Transverse colon (tissue), 4 donors: Measurements from ENCODE around the gene FRYL. TPM values are rescaled to one million over a fixed set of nuclear protein-coding genes. Genes with fewer than 3 reads are reported as not detected.

Experiments
- DNase-seq: peaks from one replicate; pipeline ENCODE4 v3.0.0-alpha.2; 2019
- H3K27ac ChIP-seq, 4 donors: fragments of 200-600 bp; sonication (generic); 2 replicates each; pipeline ENCODE4 v1.5.1; 2016 to 2018; ENCODE audit warnings: inconsistent platforms in 4 of 4
- H3K27me3 ChIP-seq: fragments of 200-600 bp; sonication (generic); 2 replicates; pipeline ENCODE4 v1.5.1; 2017; ENCODE audit warnings: inconsistent platforms
- H3K36me3 ChIP-seq, 4 donors: fragments of 200-600 bp; sonication (generic); 2 replicates each; pipeline ENCODE4 v1.5.1; 2017 to 2019; ENCODE audit warnings: inconsistent platforms in 4 of 4
- H3K4me1 ChIP-seq, 4 donors: fragments of 200-600 bp; sonication (generic); 2 replicates each; pipeline ENCODE4 v1.5.1; 2017 to 2020; ENCODE audit warnings: inconsistent platforms in 4 of 4
- H3K4me3 ChIP-seq, 4 donors: fragments of 200-600 bp; sonication (generic); 1 replicate in 1 of 4; 2 replicates in 3 of 4; pipeline versions ENCODE4 v1.5.1 to v1.6.1; 2017 to 2019; ENCODE audit warnings: inconsistent platforms in 4 of 4
- H3K9me3 ChIP-seq, 2 donors: fragments of 200-600 bp; sonication (generic); 2 replicates each; pipeline ENCODE4 v1.5.1; 2017 to 2019; ENCODE audit warnings: inconsistent platforms in 2 of 2
- CTCF ChIP-seq, 5 experiments: fragments of 200-600 bp in 3 of 5; fragments of 450-650 bp in 2 of 5; sonication (generic) in 3 of 5; IDR thresholded peaks; 1 replicate in 2 of 5; 2 replicates in 3 of 5; pipeline ENCODE4 v1.5.1; 2016 to 2017; ENCODE audit warnings: antibody characterized with exemption in 5 of 5, inconsistent platforms in 3 of 5, mild to moderate bottlenecking in 2 of 5, moderate library complexity in 1 of 5
- EP300 ChIP-seq: sonication (generic); formaldehyde crosslinking; IDR thresholded peaks from one replicate; pipeline ENCODE4 v1.6.1; 2017; ENCODE audit warnings: antibody characterized with exemption, low read depth
- POLR2A ChIP-seq: fragments of 450-650 bp; IDR thresholded peaks from one replicate; pipeline ENCODE4 v1.6.1; 2016; ENCODE audit warnings: antibody characterized with exemption, mild to moderate bottlenecking, moderate library complexity
- POLR2AphosphoS5 ChIP-seq, 3 donors: sonication (generic); formaldehyde crosslinking; IDR thresholded peaks; one replicate each; pipeline ENCODE4 v1.6.1; 2016; ENCODE audit warnings: antibody characterized with exemption in 3 of 3
- WGBS, 2 donors: methylation state at CpG; one replicate each; pipeline ENCODE4 v1.1.5; 2018; ENCODE audit warnings: low coverage in 1 of 2; 5-methylcytosine and 5-hydroxymethylcytosine counted together
- in situ Hi-C, 4 donors: fragments of 200-750 bp; cut with MboI; loops; one replicate each; pipeline versions ENCODE4 v1.15.0 to v1.15.1; 2017; ENCODE audit warnings: low sequenced_read_pairs in 3 of 4, low pct_ligation_motif_present in 1 of 4, low pct_unique_long_range_greater_than_20kb in 1 of 4
- intact Hi-C: fragments of 100-400 bp; cut with DNase I; formaldehyde crosslinking; loops from one replicate; pipeline ENCODE4 v1.15.1; 2023; ENCODE audit warnings: low total_unique reads
- total RNA-seq, 4 donors: library from RNA; depleted of rRNA; stranded (reverse); fragments of >200 nt; gene quantifications; one replicate each; pipeline ENCODE4 v1.1.0, GENCODE V29; 2016

Gene FRYL
- total RNA-seq, 4 donors from 2014 or later, result 477 to 645 (median 545) TPM

- intact Hi-C loops (no loop called here), in situ Hi-C loops (loop anchor here in 1 of 4 donors (25.0 kb wide), 1 partner anchor 184 kb away; no protein-coding TSS in a partner anchor)
- no peak for DNase-seq
- peaks cover 0 to 30% (median 8%) of the 10 kb centered on the region in 4 donors for H3K36me3 ChIP-seq
- H3K27ac ChIP-seq, result no peak overlapping the region
- peaks cover 0 to 2% (median under 1%) of the 10 kb centered on the region in 4 donors for H3K4me1 ChIP-seq
- TF ChIP-seq CTCF (IDR thresholded peaks at IDR 0.05) (no peak), POLR2AphosphoS5 (IDR thresholded peaks at IDR 0.05) (peak in 1 of 3 donors; percentile 3)
- H3K27me3 ChIP-seq, result peaks cover 14% of the 10 kb centered on the region
- no peaks in the 10 kb centered on the region for H3K9me3 ChIP-seq
- H3K4me3 ChIP-seq, result no peak overlapping the region
- 100% methylated on average over 1 to 2 of the region's 2 CpGs for WGBS, 2 donors
Observed at GRCh38 chr4:48495941-48496340, 284.1 kb downstream of the FRYL start.

GRCh38 chr4:48493452-48494100 lies 286.5 kb downstream of the FRYL start:
- DNase-seq, result no peak
- TF ChIP-seq POLR2AphosphoS5 (IDR thresholded peaks at IDR 0.05), result no peak
- no peak for TF ChIP-seq POLR2A
- no peak for TF ChIP-seq EP300
- no peak for TF ChIP-seq CTCF (IDR thresholded peaks at IDR 0.05)
- Histone ChIP-seq H3K4me1 (peaks cover 0 to 16% (median 10%) of the 10 kb centered on the region in 4 donors), H3K27ac (no peak overlapping the region), H3K36me3 (peaks cover 0 to 15% (median 0%) of the 10 kb centered on the region in 4 donors), H3K27me3 (peaks cover 38% of the 10 kb centered on the region), H3K4me3 (no peak overlapping the region), H3K9me3 (no peaks in the 10 kb centered on the region)
- WGBS, 2 donors, result 60 to 77% methylated on average over 3 to 4 of the region's 4 CpGs
- intact Hi-C loops (no loop called here), in situ Hi-C loops (loop anchor here in 1 of 4 donors (25.0 kb wide), 1 partner anchor 181 kb away; no protein-coding TSS in a partner anchor)

GRCh38 chr4:48491514-48492176 lies 288.4 kb downstream of the FRYL start:
- Histone ChIP-seq H3K4me3 (peak overlapping the region in 1 of 4 donors; percentile 38), H3K36me3 (no peaks in the 10 kb centered on the region), H3K27ac (no peak overlapping the region), H3K4me1 (peaks cover 0 to 16% (median 10%) of the 10 kb centered on the region in 4 donors), H3K27me3 (peaks cover 57% of the 10 kb centered on the region), H3K9me3 (no peaks in the 10 kb centered on the region)
- TF ChIP-seq POLR2AphosphoS5 (IDR thresholded peaks at IDR 0.05) (no peak), EP300 (no peak), POLR2A (no peak), CTCF (IDR thresholded peaks at IDR 0.05) (no peak)
- intact Hi-C loops, result no loop called here
- WGBS, 2 donors, result 79% methylated on average over 23 of the region's 23 CpGs; no CpG with 5 or more reads in 1 of the 2 donors
- in situ Hi-C loops, result loop anchor here in 1 of 4 donors (25.0 kb wide), 1 partner anchor 179 kb away; no protein-coding TSS in a partner anchor
- DNase-seq, result no peak

- H3K9me3 ChIP-seq, result no peaks in the 10 kb centered on the region
- no peak overlapping the region for H3K27ac ChIP-seq
- 8 to 33% methylated on average over 14 to 69 of the region's 104 CpGs for WGBS, 2 donors
- no peak for DNase-seq
- in situ Hi-C loops, result loop anchor here in 1 of 4 donors (25.0 kb wide), 1 partner anchor 179 kb away; no protein-coding TSS in a partner anchor
- intact Hi-C loops, result no loop called here
- no peaks in the 10 kb centered on the region for H3K36me3 ChIP-seq
- TF ChIP-seq POLR2A, result no peak
- no peak for TF ChIP-seq CTCF (IDR thresholded peaks at IDR 0.05)
- no peak for TF ChIP-seq EP300
- no peak for TF ChIP-seq POLR2AphosphoS5 (IDR thresholded peaks at IDR 0.05)
- H3K4me1 ChIP-seq, result peaks cover 0 to 16% (median 10%) of the 10 kb centered on the region in 4 donors
- H3K4me3 ChIP-seq, result peak overlapping the region in 2 of 4 donors; percentile 30 to 38
- H3K27me3 ChIP-seq, result peaks cover 64% of the 10 kb centered on the region
Observed at GRCh38 chr4:48490680-48491513, 289.2 kb downstream of the FRYL start.
